PC-3 (cell line): ENCODE measurements around the gene TENT5D. TPM values are rescaled to one million over a fixed set of nuclear protein-coding genes. Genes with fewer than 3 reads are reported as not detected.

Experiments
- ATAC-seq: fragments of 200-7000 bp; cut with Tn5 transposase; 2 replicates; pipeline ENCODE4 v1.9.1; 2020; ENCODE audit warnings: mild to moderate bottlenecking, moderate library complexity
- BruUV-seq: library from RNA; stranded (reverse); fragments of 400-500 nt; replicated peaks from 2 replicates; lab custom pipeline; 2021; lab: Mats Ljungman, UMichigan
- CTCF ChIA-PET: fragments of 300-600 bp; sonication (Branson Sonifier 250); formaldehyde crosslinking; loops from one replicate; lab custom pipeline; 2022; ENCODE audit warnings: antibody characterized with exemption; lab: Charles Lee
- POLR2A ChIA-PET: fragments of 300-600 bp; sonication (Branson Sonifier 250); formaldehyde crosslinking; loops from one replicate; lab custom pipeline; 2022; ENCODE audit warnings: antibody characterized with exemption; ENCODE audit not compliant: unreplicated experiment; lab: Charles Lee
- DNase-seq: peaks from one replicate; pipeline ENCODE4 v3.0.0-alpha.2; 2015
- H2AFZ ChIP-seq: fragments of 300-600 bp; sonication (generic); 2 replicates; pipeline ENCODE4 v1.6.0; 2016; ENCODE audit warnings: antibody characterized with exemption, low read length
- H3F3A ChIP-seq: fragments of 300-600 bp; sonication (generic); one replicate; pipeline ENCODE4 v1.6.0; 2017; ENCODE audit warnings: antibody characterized with exemption, low read length, control low read depth, mild to moderate bottlenecking; ENCODE audit not compliant: unreplicated experiment
- H3K27ac ChIP-seq: fragments of 300-600 bp; sonication (generic); 2 replicates; pipeline ENCODE4 v1.5.1; 2016; ENCODE audit warnings: mild to moderate bottlenecking, low read length
- H3K27me3 ChIP-seq: fragments of 300-600 bp; sonication (generic); 2 replicates; pipeline ENCODE4 v1.6.1; 2016; ENCODE audit warnings: low read length, mixed read lengths
- H3K36me3 ChIP-seq: fragments of 300-600 bp; sonication (generic); 2 replicates; pipeline ENCODE4 v1.6.1; 2016; ENCODE audit warnings: low read depth, mixed run types, low read length, mixed read lengths
- H3K4me1 ChIP-seq: fragments of 300-600 bp; sonication (generic); 2 replicates; pipeline ENCODE4 v1.5.1; 2016; ENCODE audit warnings: low read length; ENCODE audit not compliant: insufficient read depth
- H3K4me2 ChIP-seq: fragments of 300-600 bp; sonication (generic); 2 replicates; pipeline ENCODE4 v1.6.0; 2016; ENCODE audit warnings: low read length
- H3K4me3 ChIP-seq: fragments of 300-600 bp; sonication (generic); 2 replicates; pipeline ENCODE4 v1.5.1; 2016; ENCODE audit warnings: mild to moderate bottlenecking, low read length, mixed read lengths
- H3K79me2 ChIP-seq: fragments of 300-600 bp; sonication (generic); 2 replicates; pipeline ENCODE4 v1.6.1; 2017; ENCODE audit warnings: low read length, mixed read lengths
- H3K9ac ChIP-seq: fragments of 300-600 bp; sonication (generic); 2 replicates; pipeline ENCODE4 v1.6.0; 2016; ENCODE audit warnings: mild to moderate bottlenecking, low read length
- H3K9me2 ChIP-seq: fragments of 300-600 bp; sonication (generic); replicated peaks from 2 replicates; pipeline ENCODE4 v1.6.1; 2016; ENCODE audit warnings: mixed run types, low read length, mixed read lengths
- H3K9me3 ChIP-seq: fragments of 300-600 bp; sonication (generic); 2 replicates; pipeline ENCODE4 v1.6.1; 2016; ENCODE audit warnings: low read length, mixed read lengths
- H4K20me1 ChIP-seq: fragments of 300-600 bp; sonication (generic); 2 replicates; pipeline ENCODE4 v1.6.1; 2016; ENCODE audit warnings: low read length, mixed read lengths
- EZH2 ChIP-seq: fragments of 300-600 bp; sonication (generic); IDR thresholded peaks from one replicate; pipeline ENCODE4 v1.6.1; 2017; ENCODE audit warnings: antibody characterized with exemption, mild to moderate bottlenecking, low read length; ENCODE audit not compliant: unreplicated experiment
- EZH2phosphoT487 ChIP-seq: fragments of 300-600 bp; sonication (generic); IDR thresholded peaks from 2 replicates; pipeline ENCODE4 v1.6.1; 2018; ENCODE audit warnings: mild to moderate bottlenecking, antibody characterized with exemption, low read length, borderline replicate concordance
- intact Hi-C: fragments of 100-400 bp; cut with micrococcal nuclease; formaldehyde crosslinking; loops from 2 replicates; pipeline ENCODE4 v1.9.0; 2023
- total RNA-seq: library from RNA; depleted of rRNA; stranded (reverse); fragments of >200 nt; gene quantifications from 2 replicates; pipeline ENCODE4 v1.2.3, GENCODE V29; 2014
- TF ChIP-seq, protein P1 (sequence below): fragments of 300-600 bp; sonication (generic); conservative IDR thresholded peaks from 2 replicates; pipeline ENCODE4 v1.5.1; 2017; ENCODE audit warnings: antibody characterized with exemption, low read depth, mild to moderate bottlenecking, low read length

Gene TENT5D
- total RNA-seq, 1 experiment from 2014 or later, result 0.04 TPM

DNA sequence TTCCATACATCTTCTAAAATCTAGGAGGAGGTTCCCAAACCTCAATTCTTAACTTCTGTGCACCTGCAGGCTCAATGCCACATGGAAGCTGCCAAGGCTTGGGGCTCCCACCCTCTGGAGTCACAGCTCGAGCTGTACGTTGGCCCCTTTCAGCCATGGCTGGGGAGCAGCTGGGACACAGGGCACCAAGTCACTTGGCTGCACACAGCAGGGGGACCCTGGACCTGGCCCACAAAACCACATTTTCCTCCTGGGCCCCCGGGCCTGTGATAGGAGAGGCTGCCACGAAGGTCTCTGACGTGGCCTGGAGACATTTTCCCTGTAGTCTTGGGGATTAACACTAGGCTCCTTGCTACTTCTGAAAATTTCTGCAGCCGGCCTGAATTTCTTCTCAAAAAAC, 8.2 kb upstream of the TENT5D start:
- no TSS peak for BruUV-seq
- no peak for ATAC-seq
- intact Hi-C loops, result no loop called here

DNA sequence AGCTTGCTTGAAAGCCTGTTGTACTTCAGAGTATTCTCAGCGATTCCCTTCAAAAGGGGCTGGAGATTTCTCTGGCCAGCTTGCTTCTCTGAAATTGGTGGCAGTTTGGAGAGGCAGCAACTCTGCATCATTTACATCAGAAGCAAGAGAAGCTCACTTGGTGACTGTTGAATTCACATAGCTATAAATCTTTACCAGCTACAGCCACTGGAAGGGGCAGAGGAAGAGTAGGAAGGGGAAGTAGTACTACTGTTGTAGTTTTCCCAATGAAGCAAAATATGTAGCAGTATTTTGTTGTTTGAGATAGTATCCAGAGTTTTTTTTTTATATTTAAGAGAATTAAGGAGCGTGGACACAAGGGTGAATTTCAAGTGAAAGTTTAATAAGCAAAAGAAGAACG, 2.8 kb downstream of the TENT5D start:
- no peak for ATAC-seq

More for the DNA sequence above, 8.2 kb upstream of the TENT5D start:
- ChIA-PET POLR2A (no interaction called here), CTCF (no interaction called here)
- Histone ChIP-seq H2AFZ (no peak overlapping the region), H3K79me2 (no peaks in the 10 kb centered on the region), H3K4me3 (no peak overlapping the region), H3K27me3 (no peaks in the 10 kb centered on the region), H3K9me3 (no peaks in the 10 kb centered on the region), H3F3A (no peaks in the 10 kb centered on the region), H3K4me1 (no peaks in the 10 kb centered on the region), H3K27ac (no peak overlapping the region), H3K36me3 (no peaks in the 10 kb centered on the region), H3K9ac (no peak overlapping the region), H3K9me2 (no peaks in the 10 kb centered on the region), H4K20me1 (no peaks in the 10 kb centered on the region), H3K4me2 (no peak overlapping the region)
- TF ChIP-seq EZH2, result no peak
- TF ChIP-seq EZH2phosphoT487, result no peak
- TF ChIP-seq, protein P1, sequence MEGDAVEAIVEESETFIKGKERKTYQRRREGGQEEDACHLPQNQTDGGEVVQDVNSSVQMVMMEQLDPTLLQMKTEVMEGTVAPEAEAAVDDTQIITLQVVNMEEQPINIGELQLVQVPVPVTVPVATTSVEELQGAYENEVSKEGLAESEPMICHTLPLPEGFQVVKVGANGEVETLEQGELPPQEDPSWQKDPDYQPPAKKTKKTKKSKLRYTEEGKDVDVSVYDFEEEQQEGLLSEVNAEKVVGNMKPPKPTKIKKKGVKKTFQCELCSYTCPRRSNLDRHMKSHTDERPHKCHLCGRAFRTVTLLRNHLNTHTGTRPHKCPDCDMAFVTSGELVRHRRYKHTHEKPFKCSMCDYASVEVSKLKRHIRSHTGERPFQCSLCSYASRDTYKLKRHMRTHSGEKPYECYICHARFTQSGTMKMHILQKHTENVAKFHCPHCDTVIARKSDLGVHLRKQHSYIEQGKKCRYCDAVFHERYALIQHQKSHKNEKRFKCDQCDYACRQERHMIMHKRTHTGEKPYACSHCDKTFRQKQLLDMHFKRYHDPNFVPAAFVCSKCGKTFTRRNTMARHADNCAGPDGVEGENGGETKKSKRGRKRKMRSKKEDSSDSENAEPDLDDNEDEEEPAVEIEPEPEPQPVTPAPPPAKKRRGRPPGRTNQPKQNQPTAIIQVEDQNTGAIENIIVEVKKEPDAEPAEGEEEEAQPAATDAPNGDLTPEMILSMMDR, result no peak
- DNase-seq, result no peak

DNA sequence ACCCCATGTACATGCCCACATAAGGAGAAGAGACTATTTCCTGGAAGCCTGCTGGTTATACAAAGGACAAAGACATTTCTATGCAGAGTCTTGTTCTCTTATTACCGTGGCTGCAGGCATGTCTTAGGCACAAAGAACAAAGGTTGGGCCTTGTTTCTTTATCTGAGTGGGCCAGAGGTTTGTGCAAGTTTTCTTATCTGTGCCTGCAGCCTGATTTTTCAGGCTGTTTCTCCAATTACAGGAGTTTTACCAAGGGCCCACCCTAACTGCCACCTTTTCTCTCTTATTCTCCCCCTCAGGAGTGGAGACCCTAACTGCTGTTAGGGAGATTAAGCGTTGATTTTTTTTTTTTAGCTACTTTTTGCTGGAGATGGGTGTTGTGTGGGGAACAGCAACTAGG, 3.5 kb downstream of the TENT5D start:
- no peak for TF ChIP-seq EZH2
- TF ChIP-seq, protein P1, result no peak
- no peak for TF ChIP-seq EZH2phosphoT487

More for the DNA sequence above, 2.8 kb downstream of the TENT5D start:
- DNase-seq, result no peak
- H3K27ac ChIP-seq, result no peak overlapping the region
- ChIA-PET POLR2A (no interaction called here), CTCF (no interaction called here)
- H3K79me2 ChIP-seq, result no peaks in the 10 kb centered on the region
- no peak overlapping the region for H2AFZ ChIP-seq
- no TSS peak for BruUV-seq
- no peaks in the 10 kb centered on the region for H3K4me1 ChIP-seq
- H3K9ac ChIP-seq, result no peak overlapping the region
- no peak overlapping the region for H3K4me2 ChIP-seq
- intact Hi-C loops, result no loop called here
- H3K36me3 ChIP-seq, result no peaks in the 10 kb centered on the region
- H4K20me1 ChIP-seq, result no peaks in the 10 kb centered on the region
- no peaks in the 10 kb centered on the region for H3K9me2 ChIP-seq
- no peak for TF ChIP-seq EZH2
- TF ChIP-seq, protein P1, result no peak
- TF ChIP-seq EZH2phosphoT487, result no peak
- no peaks in the 10 kb centered on the region for H3F3A ChIP-seq
- H3K27me3 ChIP-seq, result no peaks in the 10 kb centered on the region
- no peaks in the 10 kb centered on the region for H3K9me3 ChIP-seq
- no peak overlapping the region for H3K4me3 ChIP-seq

More for the DNA sequence above, 3.5 kb downstream of the TENT5D start:
- Histone ChIP-seq H3K79me2 (no peaks in the 10 kb centered on the region), H3K9me3 (no peaks in the 10 kb centered on the region), H3K4me1 (no peaks in the 10 kb centered on the region), H3K36me3 (no peaks in the 10 kb centered on the region), H3K4me3 (no peak overlapping the region), H4K20me1 (no peaks in the 10 kb centered on the region), H3K27me3 (no peaks in the 10 kb centered on the region), H3K9ac (no peak overlapping the region), H3K27ac (no peak overlapping the region), H3F3A (no peaks in the 10 kb centered on the region), H2AFZ (no peak overlapping the region), H3K4me2 (no peak overlapping the region), H3K9me2 (no peaks in the 10 kb centered on the region)
- ChIA-PET CTCF (no interaction called here), POLR2A (no interaction called here)
- no TSS peak for BruUV-seq
- ATAC-seq, result no peak
- DNase-seq, result no peak
- intact Hi-C loops, result no loop called here
